A549 treated with AZD9567 at 1 μM for 4 hours (cell line): Measurements from ENCODE around the gene C1orf53. TPM values are rescaled to one million over a fixed set of nuclear protein-coding genes. Genes with fewer than 3 reads are reported as not detected.

Source experiments
- total RNA-seq: library from RNA; stranded (reverse); fragments of 200-300 nt; extraction: Qiagen RNA extraction; gene quantifications from 5 replicates; pipeline ENCODE4 v1.2.3, GENCODE V29; 2022; ENCODE audit not compliant: insufficient read depth

The C1orf53 gene
- 7.1 to 9.4 TPM (median 8.1 TPM) in 4 of 5 replicates, not detected in the other for total RNA-seq

GRCh38 chr1:197902454-197903195 lies at the start of gene C1orf53:
Gene C1orf53, plus strand, starts transcription at chr1:197902630. Its CDS starts 20 bp downstream, at chr1:197902650.

Other genes with a start within 250 kb of the C1orf53 start
- 1.7 to 6.3 TPM (median 2.6 TPM) in 5 replicates for gene DENND1B, start 127.2 kb upstream of the C1orf53 start, total RNA-seq
- gene LHX9, start 14.7 kb downstream of the C1orf53 start, total RNA-seq, result 0.03 to 0.06 TPM (median 0.06 TPM) in 3 of 5 replicates, not detected in the others